ENCODE measurements around the gene ANO7. TPM values are rescaled to one million over a fixed set of nuclear protein-coding genes. Genes with fewer than 3 reads are reported as not detected.

The ANO7 gene
- total RNA-seq, 1 donor = 0.43 TPM

- DNase-seq (ENCODE audit: low read depth) = no peak
- no peak overlapping the region for H3K4me3 ChIP-seq (ENCODE audit: low read depth, low read length)
- TF ChIP-seq, protein P1, sequence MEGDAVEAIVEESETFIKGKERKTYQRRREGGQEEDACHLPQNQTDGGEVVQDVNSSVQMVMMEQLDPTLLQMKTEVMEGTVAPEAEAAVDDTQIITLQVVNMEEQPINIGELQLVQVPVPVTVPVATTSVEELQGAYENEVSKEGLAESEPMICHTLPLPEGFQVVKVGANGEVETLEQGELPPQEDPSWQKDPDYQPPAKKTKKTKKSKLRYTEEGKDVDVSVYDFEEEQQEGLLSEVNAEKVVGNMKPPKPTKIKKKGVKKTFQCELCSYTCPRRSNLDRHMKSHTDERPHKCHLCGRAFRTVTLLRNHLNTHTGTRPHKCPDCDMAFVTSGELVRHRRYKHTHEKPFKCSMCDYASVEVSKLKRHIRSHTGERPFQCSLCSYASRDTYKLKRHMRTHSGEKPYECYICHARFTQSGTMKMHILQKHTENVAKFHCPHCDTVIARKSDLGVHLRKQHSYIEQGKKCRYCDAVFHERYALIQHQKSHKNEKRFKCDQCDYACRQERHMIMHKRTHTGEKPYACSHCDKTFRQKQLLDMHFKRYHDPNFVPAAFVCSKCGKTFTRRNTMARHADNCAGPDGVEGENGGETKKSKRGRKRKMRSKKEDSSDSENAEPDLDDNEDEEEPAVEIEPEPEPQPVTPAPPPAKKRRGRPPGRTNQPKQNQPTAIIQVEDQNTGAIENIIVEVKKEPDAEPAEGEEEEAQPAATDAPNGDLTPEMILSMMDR (IDR thresholded peaks at IDR 0.05; ENCODE audit: insufficient read depth, low read depth, low read length) = no peak
Measured at GRCh38 chr2:241146286-241146685, 42.2 kb upstream of the ANO7 start.

GRCh38 chr2:241147336-241147735 lies 41.1 kb upstream of the ANO7 start:
- no peak overlapping the region for H3K4me3 ChIP-seq (ENCODE audit: low read depth, low read length)
- no peak for DNase-seq (ENCODE audit: low read depth)
- TF ChIP-seq, protein P1 (IDR thresholded peaks at IDR 0.05; ENCODE audit: insufficient read depth, low read depth, low read length) = no peak

GRCh38 chr2:241148239-241148638 lies 40.2 kb upstream of the ANO7 start:
- TF ChIP-seq, protein P1 (IDR thresholded peaks at IDR 0.05; ENCODE audit: insufficient read depth, low read depth, low read length) = no peak
- DNase-seq (ENCODE audit: low read depth) = no peak
- peak overlapping the region; percentile 81 for H3K4me3 ChIP-seq (ENCODE audit: low read depth, low read length)

- peak within 1 kb of the TSS; percentile 81 for H3K4me3 ChIP-seq (ENCODE audit: low read depth, low read length)
- peak; percentile 93 for DNase-seq (ENCODE audit: low read depth)
- TF ChIP-seq, protein P1 (IDR thresholded peaks at IDR 0.05; ENCODE audit: insufficient read depth, low read depth, low read length) = no peak
Measured at GRCh38 chr2:241148891-241149674, 39.4 kb upstream of the ANO7 start, which contains the start of gene PASK. PASK (minus strand) TSS chr2:241149472; CDS start chr2:241143032, 6,440 bp downstream.

DNA sequence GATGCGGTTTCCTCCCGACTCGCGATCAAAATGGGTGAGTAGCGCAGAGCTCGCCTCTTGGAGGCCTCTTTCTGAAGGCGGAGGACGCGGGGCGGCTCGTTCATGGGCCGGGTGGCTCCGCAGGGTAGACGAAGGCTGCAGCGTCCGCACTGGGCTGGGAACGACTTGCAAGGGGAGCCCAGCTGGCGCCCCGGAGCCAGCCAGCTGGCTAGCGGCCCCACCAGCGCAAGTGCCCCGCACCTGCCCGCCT lies 38.9 kb upstream of the ANO7 start:
- DNase-seq (ENCODE audit: low read depth) = no peak
- TF ChIP-seq, protein P1 (IDR thresholded peaks at IDR 0.05; ENCODE audit: insufficient read depth, low read depth, low read length) = no peak
- H3K4me3 ChIP-seq (ENCODE audit: low read depth, low read length) = peak overlapping the region; percentile 81

GRCh38 chr2:241149925-241150659 lies 38.4 kb upstream of the ANO7 start, which contains the start of gene PPP1R7:
PPP1R7 (plus strand) TSS chr2:241150467; CDS start chr2:241150496, 29 bp downstream.
- TF ChIP-seq, protein P1 (IDR thresholded peaks at IDR 0.05; ENCODE audit: insufficient read depth, low read depth, low read length) = no peak
- peak within 1 kb of the TSS; percentile 81 for H3K4me3 ChIP-seq (ENCODE audit: low read depth, low read length)
- peak; percentile 93 for DNase-seq (ENCODE audit: low read depth)
